ENCODE data around the gene UBAC1.

UBAC1 gene

DNA sequence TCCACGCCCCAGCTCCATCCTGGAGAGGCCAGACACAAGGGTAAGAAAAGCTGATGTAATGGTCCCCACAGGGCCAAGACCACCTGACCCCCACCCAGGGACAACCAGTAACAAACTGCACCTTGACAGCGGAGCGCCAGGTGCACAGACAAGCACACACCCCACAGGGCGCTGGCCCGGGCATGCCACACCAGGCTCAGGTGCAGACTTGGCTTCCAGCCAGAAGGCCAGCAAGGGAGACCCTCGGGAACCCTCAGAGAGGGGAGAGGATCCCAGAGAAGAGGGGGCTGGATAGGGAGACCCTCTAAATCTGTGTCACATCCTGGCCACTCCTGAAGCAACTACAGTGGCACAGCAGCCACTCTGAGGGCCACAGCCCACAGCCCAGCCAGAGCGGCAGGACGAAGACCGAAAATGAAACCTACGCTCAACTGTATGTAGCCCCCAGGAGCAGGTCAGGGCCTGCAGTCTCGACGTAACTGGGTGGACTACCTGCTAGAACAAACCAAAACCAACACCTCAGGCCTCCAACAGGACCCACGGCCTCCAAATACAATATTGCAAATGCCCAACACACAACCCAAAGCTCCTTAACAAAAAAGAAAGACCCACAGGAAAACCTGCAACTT is 72.3 kb downstream of the UBAC1 start:
- H3K4me3 ChIP-seq (ENCODE audit: low read depth, low read length), result peak overlapping the region; percentile 53
- TF ChIP-seq POLR2A (IDR thresholded peaks at IDR 0.05; ENCODE audit: extremely low read depth, insufficient read length) (no peak), MYC (IDR thresholded peaks at IDR 0.05; ENCODE audit: low read depth, low read length) (no peak), MAX (IDR thresholded peaks at IDR 0.05; ENCODE audit: low read depth, low read length) (no peak), CTCF (IDR thresholded peaks at IDR 0.05; ENCODE audit: low read depth, low read length) (no peak)
- no peak for DNase-seq (ENCODE audit: low read depth)

- TF ChIP-seq MAX (IDR thresholded peaks at IDR 0.05; ENCODE audit: low read depth, low read length), result no peak
- no peak for TF ChIP-seq POLR2A (IDR thresholded peaks at IDR 0.05; ENCODE audit: extremely low read depth, insufficient read length)
- no peak for TF ChIP-seq MYC (IDR thresholded peaks at IDR 0.05; ENCODE audit: low read depth, low read length)
- TF ChIP-seq CTCF (IDR thresholded peaks at IDR 0.05; ENCODE audit: low read depth, low read length), result no peak
- peak overlapping the region; percentile 53 for H3K4me3 ChIP-seq (ENCODE audit: low read depth, low read length)
- DNase-seq (ENCODE audit: low read depth), result no peak
These were observed 72.9 kb downstream of the UBAC1 start for GRCh38 chr9:135888126-135888765.

DNA sequence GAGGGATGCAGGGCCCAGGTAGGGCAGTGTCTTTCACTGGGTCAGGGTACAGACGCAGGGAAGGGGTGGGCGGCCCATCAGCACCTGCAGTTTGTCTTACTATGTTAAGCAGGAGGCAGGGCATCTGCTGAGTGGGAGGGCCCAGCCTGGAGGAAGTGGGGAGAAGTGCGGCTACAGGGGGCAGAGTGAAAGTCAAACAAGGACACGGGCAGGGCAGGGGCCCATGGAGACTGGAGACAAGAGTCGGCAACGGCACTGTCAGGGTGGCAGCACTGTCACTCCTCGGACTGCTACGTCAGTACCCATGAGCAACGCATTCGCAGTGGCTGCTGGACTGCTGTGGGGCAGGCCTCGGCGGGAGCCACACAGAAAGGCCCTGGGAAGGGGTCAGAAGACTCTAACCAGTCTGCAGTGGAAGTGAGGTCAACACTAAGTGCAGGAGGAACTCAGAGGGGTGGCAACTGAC is 73.6 kb downstream of the UBAC1 start:
- H3K4me3 ChIP-seq (ENCODE audit: low read depth, low read length), result peak overlapping the region; percentile 53
- peak; percentile 96 for DNase-seq (ENCODE audit: low read depth)
- TF ChIP-seq POLR2A (IDR thresholded peaks at IDR 0.05; ENCODE audit: extremely low read depth, insufficient read length) (peak; percentile 44), MAX (IDR thresholded peaks at IDR 0.05; ENCODE audit: low read depth, low read length) (peak; percentile 27; the same call in 1 of the 2 replicates), CTCF (IDR thresholded peaks at IDR 0.05; ENCODE audit: low read depth, low read length) (no peak), MYC (IDR thresholded peaks at IDR 0.05; ENCODE audit: low read depth, low read length) (peak; percentile 4; the same call in 1 of the 2 replicates)

GRCh38 chr9:135887021-135887507 is 74.1 kb downstream of the UBAC1 start:
- peak overlapping the region; percentile 48 for H3K4me3 ChIP-seq (ENCODE audit: low read depth, low read length)
- DNase-seq (ENCODE audit: low read depth), result peak; percentile 86
- TF ChIP-seq MYC (IDR thresholded peaks at IDR 0.05; ENCODE audit: low read depth, low read length) (peak; percentile 68; the same call in 1 of the 2 replicates), CTCF (IDR thresholded peaks at IDR 0.05; ENCODE audit: low read depth, low read length) (no peak), MAX (IDR thresholded peaks at IDR 0.05; ENCODE audit: low read depth, low read length) (peak; percentile 65)

DNA sequence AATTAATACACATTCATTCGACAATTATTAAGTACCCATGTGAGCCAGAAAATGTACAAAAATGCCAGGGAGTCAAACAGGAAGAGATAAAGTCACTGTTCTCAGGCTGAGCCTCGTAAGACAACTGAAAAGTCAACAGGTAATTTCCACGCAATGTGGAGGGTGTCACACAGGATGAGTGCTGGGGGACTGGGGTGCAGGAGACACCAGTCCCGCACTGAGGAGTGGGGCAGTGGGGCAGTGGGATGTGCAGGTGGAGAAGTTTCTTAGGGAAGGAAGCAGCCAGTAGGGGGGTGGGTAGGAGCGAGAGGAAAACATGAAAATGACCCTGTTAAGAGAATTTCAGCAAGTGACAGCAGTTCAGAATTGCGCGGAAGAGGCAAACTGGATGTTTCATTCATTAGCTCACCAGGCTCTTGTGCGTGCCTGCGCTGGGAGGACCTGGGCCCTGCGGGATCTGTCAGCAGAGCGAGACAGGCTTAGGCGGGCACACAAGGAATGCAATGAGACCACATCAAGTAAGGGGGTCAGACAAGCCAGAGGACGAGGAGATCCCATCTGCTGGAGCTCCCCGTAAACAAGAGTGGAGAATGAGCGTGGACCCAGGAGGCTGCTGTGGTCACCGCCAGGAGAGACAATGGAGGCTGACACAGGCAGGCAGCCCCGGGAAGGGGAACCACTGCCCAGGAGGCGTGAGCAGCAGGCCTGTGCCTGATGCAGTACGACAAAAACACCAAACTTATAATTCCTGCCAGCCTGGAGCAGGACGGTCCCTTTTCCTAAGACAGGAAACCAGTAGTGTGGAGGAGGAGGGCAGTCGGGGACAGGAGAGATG is 74.8 kb downstream of the UBAC1 start:
- TF ChIP-seq MAX (IDR thresholded peaks at IDR 0.05; ENCODE audit: low read depth, low read length), result no peak
- TF ChIP-seq POLR2A (IDR thresholded peaks at IDR 0.05; ENCODE audit: extremely low read depth, insufficient read length), result no peak
- TF ChIP-seq CTCF (IDR thresholded peaks at IDR 0.05; ENCODE audit: low read depth, low read length), result no peak
- TF ChIP-seq MYC (IDR thresholded peaks at IDR 0.05; ENCODE audit: low read depth, low read length), result no peak
- peak; percentile 48 for DNase-seq (ENCODE audit: low read depth)
- H3K4me3 ChIP-seq (ENCODE audit: low read depth, low read length), result peak overlapping the region; percentile 48
